Measurements from ENCODE around the gene JUND.

Gene JUND

DNA sequence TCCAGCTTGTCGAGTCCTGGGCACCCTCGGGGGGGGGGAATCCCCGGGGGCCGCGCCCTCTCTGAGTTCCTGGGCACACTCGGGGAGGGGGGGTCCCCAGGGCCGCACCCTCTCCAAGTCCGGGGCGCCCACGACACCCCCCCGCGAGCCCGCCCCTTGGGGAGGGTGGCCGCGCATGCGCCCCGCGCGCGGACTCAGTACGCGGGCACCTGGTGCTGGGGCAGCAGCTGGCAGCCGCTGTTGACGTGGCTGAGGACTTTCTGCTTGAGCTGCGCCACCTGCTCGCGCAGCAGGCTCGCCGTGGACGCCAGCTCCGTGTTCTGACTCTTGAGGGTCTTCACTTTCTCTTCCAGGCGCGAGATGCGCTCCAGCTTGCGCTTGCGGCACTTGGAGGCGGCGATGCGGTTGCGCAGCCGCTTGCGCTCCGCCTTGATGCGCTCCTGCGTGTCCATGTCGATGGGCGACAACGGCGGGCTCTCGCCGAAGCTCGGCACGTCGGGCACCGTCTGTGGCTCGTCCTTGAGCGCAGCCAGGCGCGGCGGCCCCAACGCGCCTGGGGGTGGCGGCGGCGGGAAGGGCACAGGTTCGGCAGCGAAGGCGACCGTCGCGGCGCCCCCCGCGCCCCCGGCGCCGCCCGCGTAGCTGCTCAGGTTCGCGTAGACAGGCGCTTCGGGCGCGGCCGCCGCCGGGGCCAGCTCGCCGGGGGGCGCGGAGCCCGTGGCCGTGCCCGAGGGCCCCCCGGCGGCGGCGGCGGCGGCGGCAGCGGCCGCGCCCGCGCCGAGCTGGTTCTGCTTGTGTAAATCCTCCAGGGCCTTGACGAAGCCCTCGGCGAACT lies 958 bp downstream of the JUND start:
- peak; percentile 39 for DNase-seq (ENCODE audit: extremely low spot score)
- CTCF ChIA-PET = interaction anchor here (0.6 to 5.9 kb wide), 16 partner anchors 10 to 131 kb away, joined by 3 to 77 read pairs (median 9); partner anchors contain the start of genes LRRC25, LSM4 and MPV17L2
- peak; percentile 53; the same call in 1 of the 2 replicates for TF ChIP-seq L3MBTL2 (conservative IDR thresholded peaks at IDR 0.05)
- TF ChIP-seq CTBP1 (IDR thresholded peaks at IDR 0.05; ENCODE audit: borderline replicate concordance) = no peak
- no peak for TF ChIP-seq LEF1 (IDR thresholded peaks at IDR 0.05; ENCODE audit: borderline replicate concordance)
- TF ChIP-seq NFRKB (IDR thresholded peaks at IDR 0.05) = no peak
- no peak for TF ChIP-seq FOXA1 (IDR thresholded peaks at IDR 0.05)
- POLR2A ChIA-PET = interaction anchor here (0.7 to 9.0 kb wide), 32 partner anchors 9 to 193 kb away, joined by 3 to 491 read pairs (median 7); partner anchors contain the start of genes LSM4, PGPEP1, PIK3R2 and RAB3A

DNA sequence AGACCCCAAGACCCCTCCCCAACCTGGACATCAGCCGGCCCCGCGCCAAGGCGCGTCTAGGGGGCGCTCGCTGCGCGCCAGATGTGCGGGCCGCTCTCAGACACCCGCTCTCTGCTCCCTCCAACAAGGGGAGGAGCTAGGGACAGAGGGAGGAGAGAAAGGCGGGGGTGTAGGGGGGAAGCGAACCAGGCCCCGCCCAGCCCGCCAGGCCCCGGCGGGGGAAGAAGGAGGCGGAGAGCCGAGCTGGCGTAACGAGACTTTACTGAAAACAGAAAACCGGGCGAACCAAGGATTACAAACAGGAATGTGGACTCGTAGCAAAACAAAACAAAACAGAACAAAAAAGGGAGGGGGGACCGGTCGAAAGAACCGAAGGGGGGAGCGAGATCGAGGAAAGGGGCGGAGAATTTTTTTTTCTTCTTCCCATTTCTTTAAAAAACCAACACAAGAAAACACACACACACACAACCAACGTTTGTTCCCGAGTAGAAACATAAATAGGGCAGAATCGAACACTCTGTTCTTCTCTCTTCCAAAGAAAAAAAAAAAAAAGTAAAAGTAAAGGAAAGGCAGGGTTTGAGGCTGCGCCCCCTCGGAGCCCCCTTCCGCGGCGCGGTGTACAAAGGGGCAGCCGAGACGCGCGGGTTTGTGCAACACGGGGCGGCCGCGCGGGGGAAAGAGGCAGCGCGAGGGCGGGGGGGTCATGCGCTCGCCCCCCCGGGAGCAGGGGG lies 1.7 kb downstream of the JUND start:
- peak; percentile 91 for DNase-seq (ENCODE audit: extremely low spot score)
- TF ChIP-seq ZNF384 (IDR thresholded peaks at IDR 0.05) (peak; percentile 71; the same call in 1 of the 2 replicates), FOXA1 (IDR thresholded peaks at IDR 0.05) (no peak)
- TF ChIP-seq, protein P1, sequence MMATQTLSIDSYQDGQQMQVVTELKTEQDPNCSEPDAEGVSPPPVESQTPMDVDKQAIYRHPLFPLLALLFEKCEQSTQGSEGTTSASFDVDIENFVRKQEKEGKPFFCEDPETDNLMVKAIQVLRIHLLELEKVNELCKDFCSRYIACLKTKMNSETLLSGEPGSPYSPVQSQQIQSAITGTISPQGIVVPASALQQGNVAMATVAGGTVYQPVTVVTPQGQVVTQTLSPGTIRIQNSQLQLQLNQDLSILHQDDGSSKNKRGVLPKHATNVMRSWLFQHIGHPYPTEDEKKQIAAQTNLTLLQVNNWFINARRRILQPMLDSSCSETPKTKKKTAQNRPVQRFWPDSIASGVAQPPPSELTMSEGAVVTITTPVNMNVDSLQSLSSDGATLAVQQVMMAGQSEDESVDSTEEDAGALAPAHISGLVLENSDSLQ (IDR thresholded peaks at IDR 0.05) = no peak
- POLR2A ChIA-PET = interaction anchor here (0.9 to 9.0 kb wide), 18 partner anchors 8 to 137 kb away, joined by 3 to 491 read pairs (median 8); partner anchors contain the start of genes LSM4, PIK3R2 and SSBP4
- CTCF ChIA-PET = interaction anchor here (0.5 to 5.9 kb wide), 36 partner anchors 10 to 174 kb away, joined by 3 to 77 read pairs (median 5); partner anchors contain the start of genes LRRC25, LSM4 and MPV17L2

DNA sequence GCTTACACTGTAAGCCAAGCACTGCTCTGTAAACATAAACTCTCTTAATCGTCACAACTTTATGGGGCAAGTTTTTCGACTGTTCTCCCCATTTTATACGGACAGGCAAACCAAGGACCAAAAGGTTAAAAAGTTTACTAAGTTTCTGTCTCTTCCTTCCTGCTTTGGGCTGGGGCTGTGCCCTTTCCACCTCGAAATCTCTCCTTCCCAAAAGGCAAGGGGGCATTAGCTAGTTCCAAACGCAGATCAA lies 2.2 kb downstream of the JUND start:
- ChIA-PET CTCF (interaction anchor here (0.6 to 5.9 kb wide), 22 partner anchors 9 to 161 kb away, joined by 3 to 77 read pairs (median 9); partner anchors contain the start of genes LSM4 and MPV17L2), POLR2A (interaction anchor here (1.2 to 9.0 kb wide), 9 partner anchors 10 to 175 kb away, joined by 3 to 491 read pairs (median 36); partner anchors contain the start of genes LSM4 and SSBP4)
- no peak for DNase-seq (ENCODE audit: extremely low spot score)
- no peak for TF ChIP-seq SP1 (IDR thresholded peaks at IDR 0.05)
- TF ChIP-seq HDGF (IDR thresholded peaks at IDR 0.05; ENCODE audit: borderline replicate concordance) = no peak
- TF ChIP-seq, protein P1 (IDR thresholded peaks at IDR 0.05) = no peak
- TF ChIP-seq NFRKB (IDR thresholded peaks at IDR 0.05) = no peak
- no peak for TF ChIP-seq CTBP1 (IDR thresholded peaks at IDR 0.05; ENCODE audit: borderline replicate concordance)

DNA sequence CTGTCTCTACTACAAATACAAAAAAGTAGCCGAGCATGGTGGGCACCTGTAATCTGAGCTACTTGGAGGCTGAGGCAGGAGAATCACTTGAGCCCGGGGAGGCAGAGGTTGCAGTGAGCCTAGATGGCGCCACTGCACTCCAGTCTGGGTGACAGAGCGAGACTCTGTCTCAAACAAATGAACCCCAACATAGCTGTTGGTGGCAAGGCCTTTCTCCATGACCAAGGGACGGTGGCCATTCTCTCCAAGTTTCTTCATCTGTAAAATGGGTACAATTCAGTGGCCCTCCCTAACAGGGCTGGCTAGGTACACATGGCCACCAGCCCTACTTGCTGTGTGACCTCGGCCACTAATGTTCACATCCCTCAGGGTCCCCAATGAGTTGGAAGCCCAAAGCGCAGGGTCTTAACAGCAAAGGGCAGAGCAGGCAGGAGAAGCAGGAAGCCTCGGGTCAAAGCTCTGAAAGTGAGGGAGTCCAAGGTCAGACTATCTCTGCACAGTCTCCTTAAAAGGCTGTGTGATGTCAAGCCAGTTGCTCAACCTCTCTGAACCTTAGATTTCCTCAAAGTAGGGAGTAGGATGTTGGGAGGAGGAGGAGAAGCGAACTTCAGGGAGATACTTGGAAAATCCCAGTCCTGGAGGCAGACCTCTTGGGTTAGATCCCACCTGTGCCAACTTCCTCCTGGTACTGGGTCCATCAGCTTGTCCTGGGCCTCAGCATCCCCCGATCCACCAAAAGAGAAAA lies 2.7 kb downstream of the JUND start:
- ChIA-PET CTCF (interaction anchor here (0.6 to 5.9 kb wide), 21 partner anchors 9 to 138 kb away, joined by 3 to 77 read pairs (median 9); partner anchors contain the start of genes LSM4 and MPV17L2), POLR2A (interaction anchor here (1.0 to 9.0 kb wide), 11 partner anchors 9 to 174 kb away, joined by 3 to 491 read pairs (median 7); partner anchors contain the start of genes LSM4 and SSBP4)
- TF ChIP-seq SP1 (IDR thresholded peaks at IDR 0.05) (no peak), SUZ12 (IDR thresholded peaks at IDR 0.05) (no peak), ZNF384 (IDR thresholded peaks at IDR 0.05) (no peak), LEF1 (IDR thresholded peaks at IDR 0.05; ENCODE audit: borderline replicate concordance) (no peak), FOXM1 (IDR thresholded peaks at IDR 0.05; ENCODE audit: borderline replicate concordance) (no peak)
- TF ChIP-seq, protein P1 (IDR thresholded peaks at IDR 0.05) = no peak
- no peak for DNase-seq (ENCODE audit: extremely low spot score)

DNA sequence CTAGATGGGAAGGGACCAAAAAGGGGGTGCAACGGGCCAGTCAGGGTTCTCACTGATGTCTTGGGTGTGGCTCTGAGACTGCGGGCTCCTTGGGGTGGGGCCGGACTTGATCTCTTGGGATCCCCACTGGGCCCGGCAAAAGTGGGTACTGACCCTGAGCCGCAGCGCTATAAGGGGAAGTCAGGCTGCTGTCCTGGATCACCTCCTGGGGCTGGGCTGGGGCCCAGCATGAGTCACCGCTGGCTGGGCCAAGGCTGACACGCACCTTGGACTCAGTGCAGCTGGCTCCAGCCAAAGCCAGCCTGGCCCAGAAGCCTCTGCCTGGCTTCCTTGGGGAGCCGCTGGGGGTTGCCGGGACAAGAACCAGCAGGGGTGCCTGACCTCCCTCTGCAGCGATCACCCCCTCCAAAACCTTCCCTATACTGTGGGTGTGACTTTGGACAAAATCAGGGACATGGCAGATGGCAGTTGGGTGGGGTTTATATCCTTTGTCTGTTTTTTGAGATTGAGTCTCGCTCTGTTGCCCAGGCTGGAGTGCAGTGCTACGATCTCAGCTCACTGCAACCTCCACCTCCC lies 6.6 kb downstream of the JUND start:
- no peak for TF ChIP-seq NFRKB (IDR thresholded peaks at IDR 0.05)
- TF ChIP-seq FOXM1 (IDR thresholded peaks at IDR 0.05; ENCODE audit: borderline replicate concordance) = no peak
- no peak for TF ChIP-seq FOXK2 (IDR thresholded peaks at IDR 0.05)
- CTCF ChIA-PET = interaction anchor here (1.0 to 2.5 kb wide), 3 partner anchors 47 to 65 kb away, joined by 3 to 8 read pairs (median 3); partner anchors contain the start of gene LSM4
- no peak for DNase-seq (ENCODE audit: extremely low spot score)
- POLR2A ChIA-PET = interaction anchor here (0.8 to 9.0 kb wide), 4 partner anchors 23 to 306 kb away, joined by 3 to 491 read pairs (median 3); partner anchors contain the start of gene LSM4

DNA sequence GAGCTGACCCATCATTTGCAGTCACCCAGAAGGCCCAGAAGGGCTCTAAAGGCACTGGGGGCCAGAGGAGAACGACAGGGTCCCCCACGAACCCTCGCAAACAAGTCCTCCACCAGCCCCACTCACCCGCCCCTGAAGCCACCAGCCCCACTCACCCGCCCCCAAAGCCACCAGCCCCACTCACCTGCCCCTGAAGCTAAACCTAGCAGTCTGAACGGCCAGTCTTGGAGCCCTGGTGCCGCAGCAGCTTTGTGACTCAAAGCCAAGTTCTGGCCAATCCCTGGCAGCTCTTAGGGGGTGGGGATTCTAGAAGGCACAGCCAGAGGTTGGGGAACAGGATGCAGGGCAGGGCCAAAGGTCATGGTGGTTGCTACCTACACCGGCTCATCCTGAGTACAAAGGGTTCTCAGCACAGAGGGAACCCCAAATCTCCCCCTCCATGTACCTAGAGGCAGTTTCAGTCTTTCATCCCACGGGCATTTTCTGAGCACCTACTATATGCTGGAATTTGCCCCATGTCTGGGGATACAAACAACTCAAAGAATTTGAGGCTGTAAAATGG lies 7.1 kb downstream of the JUND start, which contains the start of gene IQCN:
Gene IQCN, minus strand, starts transcription at position 234 of the 562 bp plus-strand sequence. CDS start 4,974 bp downstream, outside the sequence.
- no peak for TF ChIP-seq HDGF (IDR thresholded peaks at IDR 0.05; ENCODE audit: borderline replicate concordance)
- no peak for TF ChIP-seq TARDBP (IDR thresholded peaks at IDR 0.05)
- TF ChIP-seq CTBP1 (IDR thresholded peaks at IDR 0.05; ENCODE audit: borderline replicate concordance) = no peak
- TF ChIP-seq ELF4 (IDR thresholded peaks at IDR 0.05) = no peak
- no peak for TF ChIP-seq ARNT (IDR thresholded peaks at IDR 0.05)
- TF ChIP-seq LEF1 (IDR thresholded peaks at IDR 0.05; ENCODE audit: borderline replicate concordance) = no peak
- no peak for TF ChIP-seq BHLHE40 (IDR thresholded peaks at IDR 0.05; ENCODE audit: borderline replicate concordance)
- no peak for DNase-seq (ENCODE audit: extremely low spot score)
- CTCF ChIA-PET = interaction anchor here (1.8 kb wide), 1 partner anchor 54 kb away, joined by 6 read pairs; no protein-coding TSS in a partner anchor
- POLR2A ChIA-PET = interaction anchor here (9.0 kb wide), 1 partner anchor 46 kb away, joined by 491 read pairs; the partner anchor contains the start of gene LSM4
